LNCAP (cell line): Measurements from ENCODE around the gene ELFN1.

Experiments used
- TF ChIP-seq, protein P1 (sequence below): fragments of 450-650 bp; IDR thresholded peaks from 2 replicates; pipeline ENCODE4 v1.5.1; 2017; ENCODE audit warnings: mild to moderate bottlenecking

ELFN1 gene

GRCh38 chr7:1644341-1645070, 25.6 kb upstream of the ELFN1 start:
- TF ChIP-seq, protein P1, sequence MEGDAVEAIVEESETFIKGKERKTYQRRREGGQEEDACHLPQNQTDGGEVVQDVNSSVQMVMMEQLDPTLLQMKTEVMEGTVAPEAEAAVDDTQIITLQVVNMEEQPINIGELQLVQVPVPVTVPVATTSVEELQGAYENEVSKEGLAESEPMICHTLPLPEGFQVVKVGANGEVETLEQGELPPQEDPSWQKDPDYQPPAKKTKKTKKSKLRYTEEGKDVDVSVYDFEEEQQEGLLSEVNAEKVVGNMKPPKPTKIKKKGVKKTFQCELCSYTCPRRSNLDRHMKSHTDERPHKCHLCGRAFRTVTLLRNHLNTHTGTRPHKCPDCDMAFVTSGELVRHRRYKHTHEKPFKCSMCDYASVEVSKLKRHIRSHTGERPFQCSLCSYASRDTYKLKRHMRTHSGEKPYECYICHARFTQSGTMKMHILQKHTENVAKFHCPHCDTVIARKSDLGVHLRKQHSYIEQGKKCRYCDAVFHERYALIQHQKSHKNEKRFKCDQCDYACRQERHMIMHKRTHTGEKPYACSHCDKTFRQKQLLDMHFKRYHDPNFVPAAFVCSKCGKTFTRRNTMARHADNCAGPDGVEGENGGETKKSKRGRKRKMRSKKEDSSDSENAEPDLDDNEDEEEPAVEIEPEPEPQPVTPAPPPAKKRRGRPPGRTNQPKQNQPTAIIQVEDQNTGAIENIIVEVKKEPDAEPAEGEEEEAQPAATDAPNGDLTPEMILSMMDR: no peak

DNA sequence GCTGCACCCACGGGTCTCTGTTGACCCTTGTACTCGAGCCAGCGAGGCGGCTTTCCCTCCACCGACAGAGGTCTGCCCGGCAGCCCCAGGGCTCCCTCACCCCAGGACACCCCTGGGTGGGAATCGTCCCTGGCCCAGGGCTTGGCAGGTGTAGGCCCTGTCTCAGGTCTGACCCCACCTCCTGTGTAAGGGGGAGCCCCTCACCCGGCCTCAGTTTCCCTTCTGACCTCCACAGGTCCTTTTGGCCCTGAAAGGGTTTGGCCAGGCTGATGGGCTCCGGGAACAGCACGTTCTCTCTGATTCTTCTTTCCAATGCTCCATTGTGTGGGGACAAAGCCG, 25.0 kb upstream of the ELFN1 start:
- TF ChIP-seq, protein P1: no peak

DNA sequence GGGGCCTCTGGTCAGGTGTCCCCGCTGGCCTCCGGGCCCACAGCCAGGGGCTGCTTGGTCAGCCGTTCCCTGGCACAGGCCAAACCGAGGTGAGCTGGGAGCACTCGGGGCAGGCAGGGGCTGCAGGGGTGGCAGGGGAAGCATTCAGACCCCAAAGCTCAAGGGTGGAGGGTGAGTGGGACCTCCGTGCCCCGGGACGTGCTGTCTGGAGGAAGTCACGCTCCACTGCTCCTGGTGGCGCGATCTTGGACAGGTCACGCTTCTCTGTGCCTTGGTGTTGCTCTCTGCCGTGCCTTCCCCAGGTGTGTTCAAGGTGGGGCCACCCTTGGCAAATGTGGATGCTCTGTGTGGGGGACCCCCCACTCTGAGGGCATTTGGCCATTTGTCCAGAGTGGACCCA, 24.6 kb upstream of the ELFN1 start:
- TF ChIP-seq, protein P1: no peak

- TF ChIP-seq, protein P1: no peak
Measured at GRCh38 chr7:1646391-1646790, 23.7 kb upstream of the ELFN1 start.

GRCh38 chr7:1646957-1647891, 22.9 kb upstream of the ELFN1 start:
- TF ChIP-seq, protein P1: no peak

DNA sequence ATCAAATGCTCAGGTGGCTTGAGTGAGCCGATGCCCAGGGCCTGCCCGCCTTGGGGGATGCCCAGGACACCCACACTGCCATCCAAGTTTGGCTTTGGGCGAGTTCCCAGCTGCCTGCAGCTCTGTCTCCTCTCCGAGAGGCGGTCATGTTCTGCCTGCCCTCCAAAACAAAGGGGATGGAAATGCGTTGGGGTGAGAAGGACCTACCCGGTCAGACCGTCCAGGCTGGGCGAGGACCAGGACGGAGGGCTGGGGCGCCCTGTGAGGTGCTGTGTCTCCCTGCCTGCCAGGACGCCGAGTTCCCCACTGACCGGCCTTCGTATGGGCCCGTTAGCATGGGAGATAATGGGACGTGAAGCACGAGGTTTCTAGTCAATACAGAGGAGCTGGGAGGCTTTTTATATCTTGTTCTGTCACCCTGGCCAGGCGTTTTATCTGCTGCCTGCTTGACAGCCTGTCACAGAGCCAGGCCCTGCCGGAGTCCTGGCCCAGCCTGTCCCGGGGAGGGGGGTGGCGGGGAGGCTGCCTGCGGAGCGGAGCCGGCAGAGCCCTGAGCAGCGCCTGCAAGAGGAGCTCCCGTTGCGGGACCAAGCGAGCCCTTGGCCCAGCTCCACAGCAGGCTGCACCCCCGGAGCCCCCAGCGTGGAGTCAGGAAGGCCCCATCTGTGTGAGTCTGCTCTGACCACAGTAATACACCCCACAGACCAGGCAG, 22.0 kb upstream of the ELFN1 start:
- TF ChIP-seq, protein P1: no peak

DNA sequence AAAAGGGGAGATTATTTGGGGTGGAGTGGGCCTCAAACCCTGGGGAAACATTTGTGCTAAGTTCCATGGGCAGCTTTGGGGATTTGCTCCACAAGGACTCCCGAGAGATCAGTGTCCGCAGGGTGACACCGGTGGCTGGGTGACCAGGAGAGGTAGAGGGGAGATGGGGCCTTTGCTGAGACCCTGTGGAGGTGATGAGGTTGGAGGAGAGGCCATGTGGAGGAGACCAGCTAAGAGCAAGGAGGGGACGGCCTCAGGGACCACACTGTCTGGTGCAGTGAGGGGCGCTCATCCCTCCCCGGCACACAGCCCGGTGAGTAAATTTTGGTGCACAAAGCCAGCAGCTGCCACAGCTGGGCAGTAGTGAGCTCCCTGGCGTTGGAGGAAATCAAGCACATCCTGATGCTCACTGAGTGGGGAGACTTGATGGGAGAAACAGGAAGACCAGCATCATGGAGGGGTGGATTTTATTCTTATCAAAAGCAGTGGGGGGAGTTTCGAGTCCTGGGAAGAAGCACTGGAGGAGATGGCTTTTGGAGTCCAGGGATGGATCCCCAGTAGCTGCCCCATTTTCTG, 20.2 kb upstream of the ELFN1 start:
- TF ChIP-seq, protein P1: no peak
